SK-N-SH (cell line): ENCODE data around the gene FAM229A.

ENCODE experiments used
- CTCF ChIP-seq: fragments of 200-600 bp; sonication (generic); IDR thresholded peaks from 2 replicates; pipeline ENCODE4 v1.6.1; 2017; ENCODE audit warnings: antibody characterized with exemption, mild to moderate bottlenecking, moderate library complexity
- MAX ChIP-seq: IDR thresholded peaks from 2 replicates; pipeline ENCODE4 v1.4.0; 2012; ENCODE audit warnings: low read depth
- NRF1 ChIP-seq: IDR thresholded peaks from 2 replicates; pipeline ENCODE4 v1.6.1; 2012; ENCODE audit warnings: low read depth, mild to moderate bottlenecking, low read length
- RAD21 ChIP-seq: IDR thresholded peaks from 2 replicates; pipeline ENCODE4 v1.6.1; 2012; ENCODE audit warnings: mild to moderate bottlenecking, low read length
- REST ChIP-seq: IDR thresholded peaks from 2 replicates; pipeline ENCODE4 v1.6.1; 2012; ENCODE audit warnings: mild to moderate bottlenecking, low read depth, low read length, moderate library complexity
- RFX5 ChIP-seq: IDR thresholded peaks from 2 replicates; pipeline ENCODE4 v1.6.1; 2012; ENCODE audit warnings: mild to moderate bottlenecking, improper control_type of control experiment, low read length
- RXRA ChIP-seq: IDR thresholded peaks from 2 replicates; pipeline ENCODE4 v1.4.0; 2012; ENCODE audit warnings: low read depth, mild to moderate bottlenecking, borderline replicate concordance
- SIN3A ChIP-seq: IDR thresholded peaks from 2 replicates; pipeline ENCODE4 v1.6.1; 2012; ENCODE audit warnings: low read depth, mild to moderate bottlenecking, low read length, moderate library complexity, borderline replicate concordance

- no peak for TF ChIP-seq CTCF
- no peak for TF ChIP-seq RFX5
- no peak for TF ChIP-seq MAX
- no peak for TF ChIP-seq NRF1
- no peak for TF ChIP-seq SIN3A
- no peak for TF ChIP-seq RXRA
- TF ChIP-seq REST: no peak
- TF ChIP-seq RAD21: no peak
Observed at GRCh38 chr1:32405672-32406467, 43.6 kb upstream of the FAM229A start.
